Neutrophil (primary cell): ENCODE data around the gene PTPN11.

ENCODE experiments used
- H3K27ac ChIP-seq: fragments of 200-600 bp; sonication (generic); 2 replicates; pipeline ENCODE4 v1.5.1; 2016; ENCODE audit warnings: mild to moderate bottlenecking, moderate library complexity
- H3K27me3 ChIP-seq: fragments of 200-600 bp; sonication (generic); 2 replicates; pipeline ENCODE4 v1.6.0; 2016; ENCODE audit warnings: mild to moderate bottlenecking
- H3K36me3 ChIP-seq: fragments of 200-600 bp; sonication (generic); 2 replicates; pipeline ENCODE4 v1.5.1; 2017
- H3K4me1 ChIP-seq, 2 experiments: fragments of 200-600 bp in 1 of 2; sonication (generic) in 1 of 2; 1 replicate in 1 of 2; 2 replicates in 1 of 2; pipeline versions ENCODE4 v1.5.1 to v1.6.1; 2013 to 2016; ENCODE audit warnings: low read depth in 1 of 2, low read length in 1 of 2, mild to moderate bottlenecking in 1 of 2, moderate library complexity in 1 of 2; ENCODE audit not compliant: control insufficient read depth in 1 of 2, insufficient read depth in 1 of 2
- H3K4me3 ChIP-seq, 2 experiments: fragments of 200-600 bp in 1 of 2; sonication (generic) in 1 of 2; 1 replicate in 1 of 2; 2 replicates in 1 of 2; pipeline ENCODE4 v1.5.1; 2013 to 2016; ENCODE audit warnings: low read depth in 1 of 2, low read length in 1 of 2, mild to moderate bottlenecking in 1 of 2, moderate library complexity in 1 of 2
- H3K9me3 ChIP-seq: fragments of 200-600 bp; sonication (generic); 2 replicates; pipeline ENCODE4 v1.5.1; 2016
- TF ChIP-seq, protein P1 (sequence below): fragments of 200-600 bp; sonication (generic); IDR thresholded peaks from 2 replicates; pipeline ENCODE4 v1.5.1; 2016; ENCODE audit warnings: antibody characterized with exemption

The PTPN11 gene

DNA sequence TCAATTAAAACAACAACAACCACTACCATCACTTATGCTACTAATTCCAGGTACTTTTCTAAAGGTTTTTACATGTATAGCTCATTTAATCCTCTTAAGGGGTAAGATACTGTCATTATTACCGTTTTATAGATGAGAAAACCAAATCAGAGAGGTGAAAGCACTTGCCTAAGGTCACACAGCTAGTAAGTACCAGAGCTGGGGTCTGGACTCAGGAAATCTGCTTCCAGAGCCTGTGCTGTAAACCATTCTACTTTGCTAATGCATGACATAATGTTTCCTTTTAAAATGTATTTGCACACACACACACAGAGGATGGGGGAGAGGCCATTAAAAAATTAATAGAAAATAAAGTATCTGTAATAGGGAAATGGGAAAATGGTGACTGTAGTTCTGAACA lies 113.4 kb downstream of the PTPN11 start:
- H3K36me3 ChIP-seq, result no peaks in the 10 kb centered on the region
- H3K4me3 ChIP-seq, result no peak overlapping the region
- H3K27ac ChIP-seq, result no peak overlapping the region
- H3K4me1 ChIP-seq, result no peaks in the 10 kb centered on the region
- TF ChIP-seq, protein P1, sequence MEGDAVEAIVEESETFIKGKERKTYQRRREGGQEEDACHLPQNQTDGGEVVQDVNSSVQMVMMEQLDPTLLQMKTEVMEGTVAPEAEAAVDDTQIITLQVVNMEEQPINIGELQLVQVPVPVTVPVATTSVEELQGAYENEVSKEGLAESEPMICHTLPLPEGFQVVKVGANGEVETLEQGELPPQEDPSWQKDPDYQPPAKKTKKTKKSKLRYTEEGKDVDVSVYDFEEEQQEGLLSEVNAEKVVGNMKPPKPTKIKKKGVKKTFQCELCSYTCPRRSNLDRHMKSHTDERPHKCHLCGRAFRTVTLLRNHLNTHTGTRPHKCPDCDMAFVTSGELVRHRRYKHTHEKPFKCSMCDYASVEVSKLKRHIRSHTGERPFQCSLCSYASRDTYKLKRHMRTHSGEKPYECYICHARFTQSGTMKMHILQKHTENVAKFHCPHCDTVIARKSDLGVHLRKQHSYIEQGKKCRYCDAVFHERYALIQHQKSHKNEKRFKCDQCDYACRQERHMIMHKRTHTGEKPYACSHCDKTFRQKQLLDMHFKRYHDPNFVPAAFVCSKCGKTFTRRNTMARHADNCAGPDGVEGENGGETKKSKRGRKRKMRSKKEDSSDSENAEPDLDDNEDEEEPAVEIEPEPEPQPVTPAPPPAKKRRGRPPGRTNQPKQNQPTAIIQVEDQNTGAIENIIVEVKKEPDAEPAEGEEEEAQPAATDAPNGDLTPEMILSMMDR, result no peak
- H3K27me3 ChIP-seq, result no peaks in the 10 kb centered on the region
- no peaks in the 10 kb centered on the region for H3K9me3 ChIP-seq

DNA sequence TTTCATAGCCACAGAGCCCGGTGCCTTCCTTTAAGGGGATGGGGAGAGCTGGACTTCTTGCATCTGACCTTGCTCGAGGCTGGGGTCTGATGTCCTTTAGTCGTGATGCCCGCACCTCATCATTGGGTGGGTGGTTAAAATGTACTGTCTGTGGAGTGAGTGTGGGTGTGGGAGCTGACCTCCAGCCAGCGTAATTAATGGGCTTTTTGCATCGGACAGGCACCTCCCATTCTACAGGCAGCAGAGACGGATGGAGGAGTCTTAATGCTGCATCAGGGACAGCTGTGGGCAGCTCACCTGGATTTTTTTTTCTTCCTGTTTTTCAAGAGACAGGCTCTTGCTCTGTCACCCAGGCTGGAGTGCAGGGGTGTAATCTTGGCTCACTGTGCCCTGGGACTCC lies 114.8 kb downstream of the PTPN11 start:
- H3K27me3 ChIP-seq, result no peaks in the 10 kb centered on the region
- no peaks in the 10 kb centered on the region for H3K4me1 ChIP-seq
- H3K27ac ChIP-seq, result no peak overlapping the region
- no peaks in the 10 kb centered on the region for H3K36me3 ChIP-seq
- TF ChIP-seq, protein P1, result no peak
- no peak overlapping the region for H3K4me3 ChIP-seq
- H3K9me3 ChIP-seq, result no peaks in the 10 kb centered on the region

DNA sequence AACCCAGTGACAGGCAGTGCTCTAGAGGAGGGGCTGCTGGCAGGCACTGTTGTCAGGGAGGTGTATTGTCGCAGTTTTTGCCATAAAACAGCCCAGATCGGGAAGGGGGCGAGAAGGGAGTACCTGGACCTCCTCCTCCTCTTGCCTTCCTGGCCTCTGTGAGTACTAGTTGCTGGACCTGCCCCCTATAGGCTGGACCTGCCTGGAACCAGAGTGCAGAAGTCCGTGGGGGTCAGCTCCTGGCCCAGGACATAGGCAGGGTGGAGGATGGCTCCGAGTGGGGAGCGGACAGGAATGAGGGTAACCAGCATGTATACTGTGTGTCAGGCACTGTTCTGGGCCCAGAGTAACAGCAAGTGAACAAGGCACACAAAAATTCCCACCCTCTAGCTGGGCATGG lies 116.3 kb downstream of the PTPN11 start:
- Histone ChIP-seq H3K27ac (no peak overlapping the region), H3K27me3 (no peaks in the 10 kb centered on the region), H3K4me1 (no peaks in the 10 kb centered on the region), H3K4me3 (no peak overlapping the region), H3K36me3 (no peaks in the 10 kb centered on the region), H3K9me3 (no peaks in the 10 kb centered on the region)
- TF ChIP-seq, protein P1, result no peak

DNA sequence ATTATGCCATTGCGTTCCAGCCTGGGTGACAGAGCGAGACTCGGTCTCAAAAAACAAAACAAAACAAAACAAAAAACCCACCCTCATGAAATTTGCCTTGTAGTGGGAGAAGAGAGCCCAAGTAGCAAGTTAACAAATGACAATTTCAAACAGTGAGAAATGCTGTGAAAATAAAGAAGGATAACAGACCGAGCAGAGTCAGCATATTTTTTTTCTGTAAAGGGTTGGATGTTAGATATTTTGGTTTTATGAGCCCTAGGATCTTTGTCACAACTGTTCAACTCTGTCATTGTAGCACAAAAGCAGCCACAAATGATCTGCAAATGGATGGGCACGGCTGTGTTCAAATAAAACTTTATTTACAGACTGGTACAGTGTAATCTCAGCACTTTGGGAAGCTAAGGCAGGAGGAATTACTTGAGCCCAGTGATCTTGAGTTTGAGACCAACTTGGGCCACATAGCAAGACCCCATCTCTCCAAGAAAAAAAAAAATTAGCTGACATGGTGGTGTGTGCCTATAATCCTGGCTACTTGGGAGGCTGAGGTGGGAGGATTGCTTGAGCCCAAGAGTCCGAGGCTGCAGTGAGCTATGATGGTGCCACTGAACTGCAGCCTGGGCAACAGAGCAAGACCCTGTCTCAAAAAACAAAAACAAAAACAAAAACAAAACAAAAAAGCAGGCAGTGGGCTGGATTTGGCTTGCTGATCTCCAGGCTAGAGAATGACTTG lies 117.1 kb downstream of the PTPN11 start:
- no peaks in the 10 kb centered on the region for H3K4me1 ChIP-seq
- no peak overlapping the region for H3K4me3 ChIP-seq
- TF ChIP-seq, protein P1, result no peak
- no peaks in the 10 kb centered on the region for H3K36me3 ChIP-seq
- H3K27ac ChIP-seq, result no peak overlapping the region
- H3K9me3 ChIP-seq, result no peaks in the 10 kb centered on the region
- no peaks in the 10 kb centered on the region for H3K27me3 ChIP-seq

DNA sequence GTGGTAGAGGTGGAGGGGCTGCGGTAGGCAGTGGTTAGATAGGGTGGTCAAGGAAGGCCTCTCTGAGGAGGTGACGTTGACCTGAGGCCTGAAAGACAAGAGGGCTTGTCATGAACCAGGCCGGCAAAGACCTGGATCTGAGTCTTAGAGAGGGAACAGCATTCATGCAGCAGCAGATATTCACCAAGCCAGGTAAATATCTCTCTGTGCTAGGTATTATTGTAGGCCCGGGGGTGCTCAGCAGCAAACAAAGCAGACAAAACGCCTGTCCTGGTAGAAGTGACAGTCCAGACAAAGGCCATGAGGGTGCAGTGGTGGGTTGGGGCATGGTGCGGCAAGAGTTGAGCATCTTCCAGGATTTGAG lies 117.6 kb downstream of the PTPN11 start:
- H3K27ac ChIP-seq, result no peak overlapping the region
- no peaks in the 10 kb centered on the region for H3K27me3 ChIP-seq
- no peaks in the 10 kb centered on the region for H3K4me1 ChIP-seq
- TF ChIP-seq, protein P1, result no peak
- no peak overlapping the region for H3K4me3 ChIP-seq
- no peaks in the 10 kb centered on the region for H3K36me3 ChIP-seq
- no peaks in the 10 kb centered on the region for H3K9me3 ChIP-seq
